Measurements from ENCODE around the gene TTC8.

- TF ChIP-seq SIN3A (IDR thresholded peaks at IDR 0.05; ENCODE audit: borderline replicate concordance, low read depth, low read length): no peak
- TF ChIP-seq SMC3 (IDR thresholded peaks at IDR 0.05; ENCODE audit: low read depth, low read length): no peak
- TF ChIP-seq CTCF (IDR thresholded peaks at IDR 0.05): no peak
Measured at GRCh38 chr14:88844980-88845491, 20.6 kb downstream of the TTC8 start.

All from SK-N-SH (cell line).